ENCODE results near the gene BCKDHA.

BCKDHA gene

GRCh38 chr19:41422456-41422855 is 24.8 kb downstream of the BCKDHA start:
- Histone ChIP-seq H3K9me2 (replicated peaks; ENCODE audit: insufficient read depth, low read length) (no peaks in the 10 kb centered on the region), H2AFZ (ENCODE audit: low read length) (no peak overlapping the region), H3K79me2 (ENCODE audit: low read length) (no peaks in the 10 kb centered on the region), H3K27me3 (replicated peaks; ENCODE audit: insufficient read depth, low read length) (no peaks in the 10 kb centered on the region), H3K4me3 (ENCODE audit: low read length) (no peak overlapping the region), H3K36me3 (replicated peaks; ENCODE audit: insufficient read depth, low read length) (no peaks in the 10 kb centered on the region), H3K9ac (ENCODE audit: low read length) (no peak overlapping the region), H3K4me2 (ENCODE audit: low read depth, low read length) (no peak overlapping the region), H3K27ac (ENCODE audit: low read length) (no peak overlapping the region), H3K4me1 (ENCODE audit: low read length) (no peaks in the 10 kb centered on the region), H4K20me1 (ENCODE audit: insufficient read depth, low read length) (no peaks in the 10 kb centered on the region), H3F3A (ENCODE audit: insufficient read depth, low read length) (no peaks in the 10 kb centered on the region), H3K9me3 (replicated peaks; ENCODE audit: insufficient read depth, low read length) (no peaks in the 10 kb centered on the region)
- no peak for DNase-seq
- TF ChIP-seq EZH2phosphoT487 (IDR thresholded peaks at IDR 0.05; ENCODE audit: low read length) (no peak), CTCF (IDR thresholded peaks at IDR 0.05; ENCODE audit: low read length) (no peak), EZH2 (optimal IDR thresholded peaks at IDR 0.05; ENCODE audit: low read depth, low read length) (no peak)

- no peak for DNase-seq
- TF ChIP-seq EZH2phosphoT487 (IDR thresholded peaks at IDR 0.05; ENCODE audit: low read length) (no peak), CTCF (IDR thresholded peaks at IDR 0.05; ENCODE audit: low read length) (no peak), EZH2 (optimal IDR thresholded peaks at IDR 0.05; ENCODE audit: low read depth, low read length) (no peak)
- no peak overlapping the region for H2AFZ ChIP-seq (ENCODE audit: low read length)
- H3K4me3 ChIP-seq (ENCODE audit: low read length): no peak overlapping the region
- H3K9ac ChIP-seq (ENCODE audit: low read length): no peak overlapping the region
- H3K36me3 ChIP-seq (replicated peaks; ENCODE audit: insufficient read depth, low read length): no peaks in the 10 kb centered on the region
- no peaks in the 10 kb centered on the region for H3K9me3 ChIP-seq (replicated peaks; ENCODE audit: insufficient read depth, low read length)
- no peak overlapping the region for H3K27ac ChIP-seq (ENCODE audit: low read length)
- no peaks in the 10 kb centered on the region for H3K4me1 ChIP-seq (ENCODE audit: low read length)
- no peaks in the 10 kb centered on the region for H3K79me2 ChIP-seq (ENCODE audit: low read length)
- H4K20me1 ChIP-seq (ENCODE audit: insufficient read depth, low read length): no peaks in the 10 kb centered on the region
- H3K4me2 ChIP-seq (ENCODE audit: low read depth, low read length): no peak overlapping the region
- H3K27me3 ChIP-seq (replicated peaks; ENCODE audit: insufficient read depth, low read length): no peaks in the 10 kb centered on the region
- H3K9me2 ChIP-seq (replicated peaks; ENCODE audit: insufficient read depth, low read length): no peaks in the 10 kb centered on the region
- H3F3A ChIP-seq (ENCODE audit: insufficient read depth, low read length): no peaks in the 10 kb centered on the region
Observed at GRCh38 chr19:41422955-41423354, 25.3 kb downstream of the BCKDHA start.

GRCh38 chr19:41424335-41425173 is 26.9 kb downstream of the BCKDHA start:
- no peaks in the 10 kb centered on the region for H3F3A ChIP-seq (ENCODE audit: insufficient read depth, low read length)
- no peak overlapping the region for H2AFZ ChIP-seq (ENCODE audit: low read length)
- no peaks in the 10 kb centered on the region for H3K27me3 ChIP-seq (replicated peaks; ENCODE audit: insufficient read depth, low read length)
- H3K9me3 ChIP-seq (replicated peaks; ENCODE audit: insufficient read depth, low read length): no peaks in the 10 kb centered on the region
- H4K20me1 ChIP-seq (ENCODE audit: insufficient read depth, low read length): no peaks in the 10 kb centered on the region
- H3K9ac ChIP-seq (ENCODE audit: low read length): no peak overlapping the region
- DNase-seq: no peak
- no peak overlapping the region for H3K4me2 ChIP-seq (ENCODE audit: low read depth, low read length)
- no peaks in the 10 kb centered on the region for H3K9me2 ChIP-seq (replicated peaks; ENCODE audit: insufficient read depth, low read length)
- no peaks in the 10 kb centered on the region for H3K79me2 ChIP-seq (ENCODE audit: low read length)
- H3K4me1 ChIP-seq (ENCODE audit: low read length): no peaks in the 10 kb centered on the region
- no peak overlapping the region for H3K27ac ChIP-seq (ENCODE audit: low read length)
- H3K36me3 ChIP-seq (replicated peaks; ENCODE audit: insufficient read depth, low read length): no peaks in the 10 kb centered on the region
- H3K4me3 ChIP-seq (ENCODE audit: low read length): no peak overlapping the region
- TF ChIP-seq CTCF (IDR thresholded peaks at IDR 0.05; ENCODE audit: low read length): no peak
- no peak for TF ChIP-seq EZH2 (optimal IDR thresholded peaks at IDR 0.05; ENCODE audit: low read depth, low read length)
- no peak for TF ChIP-seq EZH2phosphoT487 (IDR thresholded peaks at IDR 0.05; ENCODE audit: low read length)

Data from MM.1S (cell line).